ENCODE data around the gene BAHD1.

BAHD1 gene

DNA sequence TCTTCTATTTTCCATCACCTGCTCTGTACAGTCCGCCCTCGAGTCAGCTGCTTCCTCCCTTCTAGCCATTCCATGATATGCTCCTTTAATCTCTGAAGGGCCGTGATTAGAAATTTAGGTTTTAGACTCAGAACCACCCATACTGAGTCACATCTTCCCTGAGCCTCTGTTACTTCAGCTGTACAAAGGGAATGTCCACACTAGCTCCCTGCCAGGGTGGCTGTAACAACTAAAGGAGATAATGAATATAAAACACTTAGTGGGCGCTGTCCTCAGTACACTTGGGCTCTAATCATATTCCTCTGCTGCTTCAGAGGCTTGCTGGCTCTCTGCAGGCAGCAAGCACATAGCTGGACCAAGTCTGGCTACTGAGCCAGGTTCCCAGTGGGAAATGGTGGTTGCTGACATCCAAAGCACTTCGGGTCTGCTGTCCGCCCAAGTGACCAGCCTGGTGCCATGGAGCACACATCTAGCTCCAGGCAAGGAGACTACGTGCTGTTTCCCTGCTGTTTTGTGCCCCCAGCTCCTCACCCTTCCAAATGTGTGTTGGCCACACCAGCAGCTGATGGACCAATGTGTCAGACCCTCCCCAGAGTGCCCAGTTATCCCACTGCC, 29.1 kb downstream of the BAHD1 start:
- DNase-seq = no peak

DNA sequence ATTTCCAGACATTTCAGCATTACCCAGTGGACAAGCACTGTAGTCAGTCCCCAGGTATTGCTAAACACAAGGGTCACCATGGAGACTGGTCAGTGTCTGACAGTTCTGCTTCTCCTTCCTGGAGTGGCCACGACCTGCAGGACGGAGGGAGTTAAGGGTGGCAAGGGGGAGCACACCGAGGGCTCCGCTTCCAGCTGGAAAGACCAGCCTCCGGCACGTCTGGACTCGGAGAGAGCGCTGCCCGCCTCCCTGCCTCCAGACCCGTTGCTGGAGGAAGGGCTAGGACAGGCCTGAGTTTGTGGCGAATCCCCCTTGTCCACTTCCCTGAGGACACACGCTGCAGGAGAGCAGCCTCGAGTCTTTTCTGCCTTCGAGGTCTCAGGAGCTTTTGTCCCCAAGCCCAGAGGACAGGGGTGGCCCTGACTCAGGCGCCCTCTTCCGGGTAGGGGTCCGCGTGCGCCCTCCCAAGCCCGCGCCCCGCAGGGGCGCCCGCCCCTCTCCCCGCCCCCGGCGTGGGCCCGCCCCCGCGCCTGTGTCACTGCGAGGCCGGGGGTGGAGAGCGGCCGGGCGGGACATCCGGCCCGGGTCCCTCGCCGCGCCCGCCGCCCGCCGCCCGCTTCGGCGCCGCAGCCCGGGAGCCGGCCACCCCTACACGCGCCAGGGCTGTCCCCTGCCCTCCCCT, 29.8 kb downstream of the BAHD1 start, which contains the start of gene CHST14:
Gene CHST14, plus strand, starts transcription at position 562 of the 682 bp plus-strand sequence. CDS start 230 bp downstream, outside the sequence.
- peak; percentile 53 for DNase-seq

DNA sequence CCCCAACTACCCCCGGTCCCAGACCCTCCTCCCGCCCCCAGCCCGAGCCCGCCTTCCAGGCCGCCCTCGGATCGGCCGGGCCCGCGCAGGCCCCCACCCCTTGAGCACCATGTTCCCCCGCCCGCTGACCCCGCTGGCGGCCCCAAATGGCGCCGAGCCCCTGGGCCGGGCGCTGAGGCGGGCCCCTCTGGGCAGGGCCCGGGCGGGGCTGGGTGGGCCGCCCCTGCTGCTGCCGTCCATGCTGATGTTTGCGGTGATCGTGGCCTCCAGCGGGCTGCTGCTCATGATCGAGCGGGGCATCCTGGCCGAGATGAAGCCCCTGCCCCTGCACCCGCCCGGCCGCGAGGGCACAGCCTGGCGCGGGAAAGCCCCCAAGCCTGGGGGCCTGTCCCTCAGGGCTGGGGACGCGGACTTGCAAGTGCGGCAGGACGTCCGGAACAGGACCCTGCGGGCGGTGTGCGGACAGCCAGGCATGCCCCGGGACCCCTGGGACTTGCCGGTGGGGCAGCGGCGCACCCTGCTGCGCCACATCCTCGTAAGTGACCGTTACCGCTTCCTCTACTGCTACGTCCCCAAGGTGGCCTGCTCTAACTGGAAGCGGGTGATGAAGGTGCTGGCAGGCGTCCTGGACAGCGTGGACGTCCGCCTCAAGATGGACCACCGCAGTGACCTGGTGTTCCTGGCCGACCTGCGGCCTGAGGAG, 30.5 kb downstream of the BAHD1 start:
- DNase-seq = peak; percentile 47

DNA sequence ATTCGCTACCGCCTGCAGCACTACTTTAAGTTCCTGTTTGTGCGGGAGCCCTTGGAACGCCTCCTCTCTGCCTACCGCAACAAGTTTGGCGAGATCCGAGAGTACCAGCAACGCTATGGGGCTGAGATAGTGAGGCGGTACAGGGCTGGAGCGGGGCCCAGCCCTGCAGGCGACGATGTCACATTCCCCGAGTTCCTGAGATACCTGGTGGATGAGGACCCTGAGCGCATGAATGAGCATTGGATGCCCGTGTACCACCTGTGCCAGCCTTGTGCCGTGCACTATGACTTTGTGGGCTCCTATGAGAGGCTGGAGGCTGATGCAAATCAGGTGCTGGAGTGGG, 31.0 kb downstream of the BAHD1 start:
- DNase-seq = no peak

DNA sequence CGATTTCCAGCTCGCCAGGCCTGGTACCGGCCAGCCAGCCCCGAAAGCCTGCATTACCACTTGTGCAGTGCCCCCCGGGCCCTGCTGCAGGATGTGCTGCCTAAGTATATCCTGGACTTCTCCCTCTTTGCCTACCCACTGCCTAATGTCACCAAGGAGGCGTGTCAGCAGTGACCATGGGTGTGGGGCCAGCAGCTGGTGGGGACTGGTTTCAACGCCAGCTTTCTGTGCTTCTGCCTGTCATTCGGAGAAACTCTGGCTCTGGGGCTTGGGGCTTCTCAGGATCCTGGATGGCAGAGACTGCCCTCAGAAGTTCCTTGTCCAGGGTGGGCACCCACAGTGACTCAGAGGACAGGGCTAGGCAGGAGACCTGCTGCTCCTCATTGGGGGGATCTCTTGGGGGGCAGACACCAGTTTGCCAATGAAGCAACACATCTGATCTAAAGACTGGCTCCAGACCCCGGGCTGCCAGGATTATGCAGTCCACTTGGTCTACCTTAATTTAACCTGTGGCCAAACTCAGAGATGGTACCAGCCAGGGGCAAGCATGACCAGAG, 31.5 kb downstream of the BAHD1 start:
- DNase-seq = no peak

DNA sequence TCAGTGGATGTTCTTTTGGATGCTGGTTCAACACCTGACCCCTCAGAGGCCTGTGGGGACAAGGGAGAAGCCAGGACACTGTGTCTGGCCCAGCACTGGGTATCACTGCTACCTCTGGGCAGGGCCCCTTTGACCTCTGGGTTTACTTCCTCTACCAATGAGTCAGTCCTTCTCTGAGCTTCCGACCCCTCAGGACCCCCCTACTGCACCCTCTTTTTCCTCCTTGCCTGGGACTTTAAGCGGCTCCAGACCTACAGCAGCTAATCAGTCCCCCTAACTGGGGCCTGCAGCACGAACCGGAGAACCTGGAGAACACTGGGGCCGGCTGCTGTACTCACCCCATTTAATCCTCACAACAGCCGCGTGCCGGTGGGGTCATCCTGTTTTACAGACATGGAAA, 33.8 kb downstream of the BAHD1 start:
- DNase-seq = no peak

DNA sequence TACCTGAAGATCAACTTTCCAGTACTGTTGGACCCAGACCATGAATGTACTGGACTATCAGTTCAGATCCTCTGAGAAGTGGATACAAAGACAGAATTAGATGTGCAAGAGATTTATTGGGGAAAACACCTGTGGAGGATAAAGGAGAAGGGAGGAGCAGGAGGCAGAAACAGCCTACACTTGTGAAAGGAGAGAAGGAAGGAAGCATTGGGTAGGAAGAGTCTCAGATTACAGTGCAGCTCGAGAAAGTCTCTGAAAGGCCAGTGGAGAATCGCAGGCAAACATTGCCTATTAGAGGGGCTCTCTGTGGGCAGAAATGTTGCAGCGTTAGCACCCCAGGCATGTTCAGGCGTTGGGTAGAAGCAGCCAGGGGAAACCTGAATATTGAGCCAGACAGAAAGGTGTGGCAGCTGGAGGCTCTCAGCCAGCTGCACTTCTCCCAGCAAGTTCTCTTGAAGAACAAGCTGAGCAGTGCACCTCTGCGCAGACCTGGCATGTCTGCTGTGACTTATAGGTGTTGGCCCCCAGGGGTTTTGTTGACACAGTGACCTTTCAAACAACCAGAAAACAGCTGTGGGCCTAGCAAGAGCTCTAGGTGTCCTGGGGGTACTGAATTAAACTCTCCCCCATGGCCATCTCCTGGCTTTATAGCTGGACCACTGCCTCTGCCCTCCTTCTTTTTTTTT, 37.0 kb downstream of the BAHD1 start:
- no peak for DNase-seq

DNA sequence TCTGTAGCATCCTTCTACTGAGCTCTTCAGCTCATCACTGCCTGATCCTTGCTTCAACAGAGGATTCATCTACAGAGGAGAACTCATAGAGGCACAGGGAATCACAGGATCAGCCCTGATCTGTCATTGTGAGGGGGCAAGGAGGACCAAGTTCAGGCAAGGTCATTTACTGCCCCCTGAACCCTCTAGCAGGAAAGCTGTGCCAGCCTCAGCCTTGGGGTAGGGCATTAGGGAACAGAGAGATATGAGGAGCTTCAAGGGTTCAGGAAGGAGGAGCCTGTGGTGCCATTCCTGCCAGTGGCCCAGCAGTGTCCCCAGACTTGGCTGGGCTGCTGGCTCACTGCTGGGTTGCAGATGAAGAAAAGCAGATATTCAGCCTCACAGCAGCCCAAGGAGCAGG, 38.3 kb downstream of the BAHD1 start:
- DNase-seq = no peak

DNA sequence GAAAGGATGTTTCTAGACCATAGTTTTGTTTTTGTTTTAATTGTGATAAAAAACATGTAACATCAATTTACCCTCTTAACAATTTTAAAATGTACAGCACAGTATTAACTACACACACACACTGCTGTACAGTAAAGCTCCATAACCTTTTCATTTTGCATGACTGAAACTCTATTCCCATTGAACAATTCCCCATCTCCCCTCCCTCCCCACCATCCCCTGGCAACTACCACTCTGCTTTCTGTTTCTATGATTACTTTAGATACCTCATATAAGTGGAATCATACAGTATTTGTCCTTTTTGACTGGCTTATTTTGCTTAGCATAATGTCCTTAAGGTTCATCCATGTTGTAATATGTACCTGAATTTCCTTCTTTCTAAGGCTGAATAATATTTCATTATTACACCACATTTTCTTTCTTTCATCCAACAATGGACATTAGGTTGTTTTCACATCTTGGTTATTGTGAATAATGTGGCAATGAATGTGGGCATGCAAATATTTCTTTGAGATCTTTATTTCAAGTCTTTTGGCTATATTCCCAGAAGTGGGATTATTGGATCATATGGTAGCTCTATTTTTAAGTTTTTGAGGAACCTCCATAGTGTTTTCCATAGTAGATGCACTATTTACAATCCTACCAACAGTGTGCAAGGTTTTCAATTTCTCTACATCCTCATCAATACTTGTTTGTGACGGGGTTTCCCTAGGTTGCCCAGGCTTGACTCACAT, 40.8 kb downstream of the BAHD1 start:
- no peak for DNase-seq

DNA sequence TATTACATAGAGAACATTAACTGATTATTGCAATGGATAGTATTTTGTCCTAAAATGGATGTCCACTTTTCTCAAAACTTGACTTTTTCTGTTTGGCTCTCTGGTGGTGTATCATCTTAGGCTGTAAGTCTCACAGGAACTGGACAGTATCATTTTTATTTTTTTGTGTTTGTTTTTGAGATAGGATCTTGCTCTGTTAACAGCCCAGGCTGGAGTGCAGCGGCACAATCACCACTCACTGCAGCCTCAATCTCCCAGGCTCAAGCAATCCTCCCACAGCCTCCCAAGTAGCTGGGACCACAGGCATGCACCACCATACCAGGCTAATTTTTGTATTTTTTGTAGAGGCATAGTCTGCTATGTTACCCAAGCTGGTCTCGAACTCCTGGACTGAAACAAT, 43.2 kb downstream of the BAHD1 start:
- no peak for DNase-seq

DNA sequence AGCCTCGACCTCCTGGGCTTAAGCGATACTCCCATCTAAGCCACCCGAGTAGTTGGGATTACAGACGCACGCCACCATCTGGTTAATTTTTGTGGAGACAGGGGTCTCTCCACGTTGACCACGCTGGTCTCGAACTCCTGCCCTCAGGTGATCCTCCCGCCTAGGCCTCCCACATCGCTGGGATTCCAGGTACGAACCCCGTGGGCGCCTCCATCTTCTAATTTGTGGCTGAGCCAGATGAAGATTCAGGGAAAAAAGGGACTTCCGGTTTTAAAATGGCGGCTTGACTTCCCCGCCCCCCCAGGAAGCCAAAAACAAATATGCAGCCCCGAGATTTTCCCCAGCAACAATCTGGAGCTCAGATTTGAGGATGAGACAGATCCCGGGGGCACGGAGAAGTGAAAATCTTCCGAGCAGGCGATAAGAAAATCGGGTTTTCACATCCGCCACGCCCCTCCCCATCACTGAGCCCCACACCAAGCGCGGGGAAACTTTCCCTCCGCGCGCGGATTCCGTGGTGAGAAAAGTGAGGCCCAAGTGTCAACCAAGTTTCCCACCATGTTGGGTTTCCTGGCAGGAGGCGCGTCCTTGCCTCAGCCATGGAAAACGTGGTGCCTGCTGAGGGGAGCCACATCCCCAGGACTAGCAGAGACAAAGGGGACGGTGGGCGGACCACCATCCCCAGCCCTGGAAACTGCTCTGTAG, 45.5 kb downstream of the BAHD1 start:
- no peak for DNase-seq

DNA sequence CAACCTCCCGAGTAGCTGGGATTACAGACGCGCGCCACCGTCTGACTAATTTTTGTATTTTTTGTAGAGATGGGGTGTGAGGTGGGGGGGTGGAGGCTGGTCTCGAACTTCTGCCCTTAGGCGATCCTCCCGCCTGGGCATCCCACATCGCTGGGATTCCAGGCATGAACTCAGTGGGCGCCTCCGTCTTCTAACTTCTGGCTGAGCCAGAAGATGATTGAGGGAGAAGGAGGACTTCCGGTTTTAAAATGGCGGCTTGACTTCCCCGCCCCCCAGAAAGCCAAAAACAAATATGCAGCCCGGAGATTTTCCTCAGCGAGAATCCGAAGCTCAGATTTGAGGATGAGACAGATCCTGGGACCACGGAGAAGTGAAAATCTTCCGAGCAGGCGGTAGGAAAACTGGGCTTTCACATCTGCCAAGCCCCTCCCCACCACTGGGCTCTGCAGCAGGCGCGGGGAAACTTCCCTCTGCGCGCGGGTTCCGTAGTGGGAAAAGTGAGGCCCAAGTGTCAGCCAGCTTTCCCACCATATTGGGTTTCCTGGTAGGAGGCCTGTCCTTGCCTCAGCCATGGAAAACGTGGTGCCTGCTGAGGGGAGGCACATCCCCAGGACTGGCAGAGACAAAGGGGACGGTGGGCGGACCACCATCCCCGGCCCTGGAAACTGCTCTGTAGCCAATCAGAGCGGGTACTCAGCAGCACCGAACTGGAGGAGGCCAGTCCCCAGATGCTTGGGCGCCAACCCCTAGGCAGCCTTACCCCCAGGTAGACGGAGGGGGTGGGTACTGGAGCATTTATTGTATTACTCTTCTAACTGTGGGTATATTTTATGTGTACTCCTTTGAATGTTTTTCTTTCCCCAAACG, 47.3 kb downstream of the BAHD1 start:
- no peak for DNase-seq

DNA sequence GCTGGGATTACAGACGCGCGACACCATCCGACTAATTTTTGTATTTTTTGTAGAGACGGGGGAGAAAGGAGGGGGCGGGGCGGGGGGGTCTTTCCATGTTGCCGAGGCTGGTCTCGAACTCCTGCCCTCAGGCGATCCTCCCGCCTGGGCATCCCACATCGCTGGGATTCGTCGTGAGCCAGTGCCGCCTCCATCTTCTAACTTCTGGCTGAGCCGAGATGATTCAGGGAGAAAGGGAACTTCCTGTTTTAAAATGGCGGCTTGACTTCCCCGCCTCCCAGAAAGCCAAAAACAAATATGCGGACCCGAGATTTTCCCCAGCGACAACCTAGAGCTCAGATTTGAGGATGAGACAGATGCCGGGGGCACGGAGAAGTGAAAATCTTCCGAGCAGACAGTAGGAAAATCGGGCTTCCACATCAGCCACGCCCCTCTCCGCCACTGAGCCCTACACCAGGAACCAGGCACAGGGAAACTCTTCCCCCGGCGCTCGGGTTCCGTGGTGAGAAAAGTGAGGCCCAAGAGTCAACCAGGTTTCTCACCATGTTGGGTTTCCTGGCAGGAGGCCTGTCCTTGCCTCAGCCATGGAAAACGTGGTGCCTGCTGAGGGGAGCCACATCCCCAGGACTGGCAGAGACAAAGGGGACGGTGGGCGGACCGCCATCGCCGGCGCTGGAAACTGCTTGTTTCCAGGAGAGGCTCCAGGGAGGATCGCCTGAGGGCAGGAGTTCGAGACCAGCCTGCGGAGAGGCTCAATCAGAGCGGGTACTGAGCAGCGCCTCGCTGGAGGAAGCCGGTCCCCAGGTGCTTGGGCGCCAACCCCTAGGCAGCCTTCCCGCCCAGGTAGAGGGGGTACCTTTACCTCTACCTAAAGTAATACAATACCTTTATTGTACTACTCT, 48.8 kb downstream of the BAHD1 start:
- no peak for DNase-seq

DNA sequence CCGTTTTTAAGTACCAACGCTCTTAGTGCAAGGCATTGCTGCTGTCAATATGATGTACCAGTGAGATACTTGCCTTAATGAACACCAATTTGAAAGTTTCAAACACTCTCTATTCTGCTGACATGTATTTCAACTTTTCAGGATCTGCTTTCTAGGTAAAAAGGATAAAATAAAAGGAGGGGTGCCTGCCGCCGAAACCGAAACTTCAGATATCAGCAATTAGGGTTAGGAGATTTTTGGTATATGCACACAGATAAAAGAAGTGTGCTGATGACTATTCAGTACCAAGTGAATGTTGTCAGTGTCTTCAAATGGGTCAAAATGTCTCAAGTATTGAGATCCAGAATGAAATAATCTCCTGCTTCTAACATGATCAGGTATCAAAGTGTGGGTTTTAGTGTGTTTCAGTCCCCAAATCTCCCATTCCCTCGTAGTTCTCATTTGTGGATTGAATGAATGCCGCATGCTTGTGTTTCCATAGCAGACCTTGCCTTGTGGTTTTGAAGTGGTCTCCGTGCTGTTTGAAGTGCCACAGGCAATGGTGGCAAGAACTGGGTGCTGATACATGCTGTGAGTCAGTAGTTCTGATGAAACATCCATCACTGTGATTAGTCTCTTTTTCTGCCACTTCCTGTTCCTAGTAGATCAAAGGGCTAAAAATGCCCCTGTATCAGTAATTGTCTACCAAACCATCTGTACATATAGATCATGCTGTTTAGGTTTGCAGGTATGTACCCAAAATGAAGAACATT, 52.5 kb downstream of the BAHD1 start:
- DNase-seq = no peak

DNA sequence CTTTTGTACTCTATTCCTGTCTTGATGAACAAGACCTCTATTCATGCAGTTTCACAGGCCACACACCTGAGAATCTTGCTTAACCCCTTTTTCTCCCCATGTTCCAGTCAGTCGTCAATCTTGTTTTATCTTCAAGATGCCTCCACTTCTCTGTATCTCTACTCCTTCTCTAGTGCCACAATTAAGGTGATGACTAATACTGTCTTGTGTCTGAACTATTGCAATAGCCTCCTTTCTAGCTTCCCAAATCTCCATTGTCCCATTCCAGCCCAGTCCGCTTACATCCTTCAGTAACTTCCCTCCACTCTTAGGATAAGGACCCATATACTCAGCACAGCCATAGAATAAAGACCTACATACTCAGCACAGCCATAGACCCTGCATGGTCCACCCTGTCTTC, 54.8 kb downstream of the BAHD1 start:
- DNase-seq = no peak

DNA sequence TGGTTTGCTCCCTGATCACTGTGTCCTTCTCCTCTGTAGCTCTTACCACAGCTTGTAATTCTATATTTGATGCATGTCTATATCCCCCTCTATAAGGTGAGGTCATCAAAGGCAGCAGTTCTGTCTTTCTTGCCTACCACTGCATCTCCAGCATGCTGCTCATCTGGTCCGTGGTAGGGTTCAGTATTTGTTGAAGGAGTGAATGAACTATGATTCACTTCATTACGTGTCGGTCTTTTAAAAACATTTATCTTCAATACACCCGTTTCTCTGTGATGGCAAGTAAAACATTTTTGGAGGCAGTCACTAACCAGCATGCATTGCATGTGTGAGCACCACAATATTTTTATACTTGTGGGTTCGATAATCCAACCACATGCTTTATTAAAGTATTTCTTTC, 57.7 kb downstream of the BAHD1 start:
- DNase-seq = no peak

DNA sequence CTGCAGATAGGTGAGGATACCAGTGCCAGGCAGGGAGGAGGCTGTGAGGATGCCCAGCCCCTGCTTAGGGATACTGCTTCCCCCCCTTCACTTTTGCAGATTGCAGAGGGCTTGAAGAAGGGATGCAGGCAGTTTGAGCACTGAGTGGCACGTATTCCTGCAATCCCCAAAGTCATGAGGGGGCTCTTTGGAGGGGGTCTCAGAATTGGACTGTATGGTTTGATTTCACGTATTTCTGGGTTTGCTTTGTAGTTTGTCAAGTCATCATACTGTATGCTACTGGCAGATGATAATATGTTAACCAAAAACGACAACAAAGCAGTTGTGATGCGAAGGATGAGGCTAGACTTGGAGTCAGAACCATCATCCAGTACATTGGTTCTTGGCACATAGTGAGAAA, 58.1 kb downstream of the BAHD1 start:
- DNase-seq = no peak

DNA sequence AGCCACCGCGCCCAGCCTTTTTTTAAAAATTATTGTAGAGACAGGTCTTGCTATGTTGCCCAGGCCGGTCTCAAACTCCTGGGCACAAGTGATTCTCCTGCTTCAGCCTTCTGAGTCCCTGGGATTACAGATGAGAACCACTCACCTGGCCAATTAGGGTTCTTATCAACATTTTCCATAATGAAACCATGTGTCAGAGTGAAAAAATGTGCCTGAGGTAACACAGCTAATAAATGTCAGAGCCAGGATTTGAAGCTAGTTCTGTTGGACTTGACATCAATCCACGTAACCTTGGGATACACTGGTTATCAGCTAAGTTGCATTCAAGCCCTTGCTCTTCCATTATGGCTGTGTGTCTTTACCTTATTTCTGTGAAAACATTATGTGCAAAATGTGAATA, 59.2 kb downstream of the BAHD1 start:
- no peak for DNase-seq
